Right lobe of liver (tissue), 6 donors: ENCODE measurements around the gene CYB5B. TPM values are rescaled to one million over a fixed set of nuclear protein-coding genes. Genes with fewer than 3 reads are reported as not detected.

Source experiments
- ATAC-seq, 4 donors: fragments of 200-7000 bp; cut with Tn5 transposase; one replicate each; pipeline ENCODE4 v1.9.1; 2020; ENCODE audit warnings: mild to moderate bottlenecking in 4 of 4, moderate library complexity in 4 of 4
- DNase-seq, 3 donors: peaks; one replicate each; pipeline ENCODE4 v3.0.0-alpha.2; 2020
- H3K27ac ChIP-seq, 3 donors: fragments of 200-600 bp; one replicate each; pipeline ENCODE4 v1.8.0; 2022
- H3K27me3 ChIP-seq, 2 donors: fragments of 200-600 bp; one replicate each; pipeline ENCODE4 v1.8.0; 2022
- H3K36me3 ChIP-seq, 4 donors: fragments of 200-600 bp; sonication (generic) in 1 of 4; one replicate each; pipeline versions ENCODE4 v1.5.1 to v1.8.0; 2017 to 2022; ENCODE audit warnings: control low read depth in 1 of 4
- H3K4me1 ChIP-seq, 4 donors: fragments of 200-600 bp; sonication (generic) in 1 of 4; one replicate each; pipeline versions ENCODE4 v1.5.1 to v1.8.0; 2017 to 2022; ENCODE audit warnings: control low read depth in 1 of 4
- H3K4me3 ChIP-seq, 3 donors: fragments of 200-600 bp; one replicate each; pipeline ENCODE4 v1.8.0; 2022
- H3K9me3 ChIP-seq, 4 donors: fragments of 200-600 bp; sonication (generic) in 1 of 4; one replicate each; pipeline versions ENCODE4 v1.5.1 to v1.8.0; 2017 to 2022; ENCODE audit warnings: control low read depth in 1 of 4
- POLR2A ChIP-seq: fragments of 450-650 bp; IDR thresholded peaks from one replicate; pipeline ENCODE4 v1.6.1; 2017; ENCODE audit warnings: antibody characterized with exemption, mild to moderate bottlenecking
- WGBS: methylation state at CpG from one replicate; pipeline ENCODE4 v1.1.6; 2018; ENCODE audit warnings: low coverage, low lambda C conversion rate; ENCODE audit not compliant: insufficient coverage; ENCODE audit errors: missing lambda C conversion rate; 5-methylcytosine and 5-hydroxymethylcytosine counted together
- intact Hi-C, 2 donors: fragments of 100-400 bp; cut with DNase I; formaldehyde crosslinking; loops; one replicate each; pipeline versions ENCODE4 v1.11.2 to v1.14.1; 2022
- long read RNA-seq: library from polyadenylated mRNA; unstranded; transcript quantifications from one replicate; pipeline ENCODE4 v2.0.0, GENCODE V29; 2019
- total RNA-seq, 6 experiments: library from RNA; depleted of rRNA in 2 of 6; stranded (reverse); fragments of >200 nt in 2 of 6; fragmentation: NEBNext Ultra II Directional in 3 of 6; extraction: Animal tissue kit (Norgen Biotek cat#: 25700) in 3 of 6; gene quantifications; one replicate each; pipeline versions ENCODE4 v1.1.0 to v1.2.4, GENCODE V29; 2016 to 2023
- TF ChIP-seq, protein P1 (sequence below), 4 donors: fragments of 200-600 bp in 3 of 4; fragments of 450-650 bp in 1 of 4; IDR thresholded peaks; one replicate each; pipeline versions ENCODE4 v1.5.1 to v1.8.0; 2016 to 2022; ENCODE audit warnings: antibody characterized with exemption in 4 of 4, mild to moderate bottlenecking in 2 of 4
- donor health status: DM: no; HTN: yes; CAD: no.
- donor health status: DM: no; HTN: no; CAD: no.
- donor health status: DM: no; HTN: no; CAD: no.
- donor health status: DM: no; HTN: yes; CAD: no.
- donor health status: DM: no; HTN: yes; CAD: no.

The CYB5B gene, protein sequence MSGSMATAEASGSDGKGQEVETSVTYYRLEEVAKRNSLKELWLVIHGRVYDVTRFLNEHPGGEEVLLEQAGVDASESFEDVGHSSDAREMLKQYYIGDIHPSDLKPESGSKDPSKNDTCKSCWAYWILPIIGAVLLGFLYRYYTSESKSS
- 10 to 100 TPM; 19.1 to 42.1 (median 30.5) TPM for total RNA-seq
- long read RNA-seq, full-length matches to known transcripts = 2 of 2 reads
- long read RNA-seq, partial matches to known transcripts = 0 of 2 reads
- long read RNA-seq, other reads (novel, unspliced or antisense) = 0 of 2 reads

DNA sequence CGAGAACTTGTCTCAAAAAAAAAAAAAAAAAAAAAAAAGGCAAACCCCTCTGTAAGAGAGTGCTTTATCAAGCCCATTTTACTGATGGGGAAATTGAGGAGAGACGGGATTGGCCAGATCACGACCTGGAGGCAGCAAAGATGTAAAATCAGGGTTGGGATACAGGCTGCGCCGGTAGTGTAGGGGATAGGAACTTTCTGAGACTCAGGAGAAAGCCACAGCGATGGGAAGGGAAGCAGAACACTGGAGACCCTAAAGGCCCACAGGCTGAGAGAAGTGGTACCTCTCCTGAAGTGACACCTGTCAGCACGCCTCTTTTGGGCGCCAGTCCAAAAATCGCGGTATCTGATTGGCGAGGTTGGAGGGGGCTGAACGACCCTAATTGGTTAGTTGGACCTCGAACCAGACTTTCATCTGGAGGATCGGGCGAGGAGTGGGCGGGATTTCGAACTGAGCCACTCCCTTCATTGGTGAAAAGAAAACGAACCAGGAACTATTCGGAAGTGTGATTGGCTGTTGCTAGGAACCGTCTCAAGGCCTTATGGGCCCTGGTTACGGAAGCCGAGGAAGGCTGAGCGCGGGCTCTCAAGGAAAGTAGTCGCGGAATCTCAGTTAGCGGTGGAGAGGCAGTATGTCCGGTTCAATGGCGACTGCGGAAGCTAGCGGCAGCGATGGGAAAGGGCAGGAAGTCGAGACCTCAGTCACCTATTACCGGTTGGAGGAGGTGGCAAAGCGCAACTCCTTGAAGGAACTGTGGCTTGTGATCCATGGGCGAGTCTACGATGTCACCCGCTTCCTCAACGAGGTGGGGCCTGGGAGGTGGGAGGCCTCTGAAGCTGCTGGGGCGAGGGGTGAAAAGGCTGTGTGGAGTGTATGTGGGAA, at the start of gene CYB5B:
Gene CYB5B, plus strand, starts transcription at position 567 of the 882 bp plus-strand sequence. Its CDS starts 65 bp downstream, at position 632.
- TF ChIP-seq POLR2A = peak; percentile 58
- TF ChIP-seq, protein P1, sequence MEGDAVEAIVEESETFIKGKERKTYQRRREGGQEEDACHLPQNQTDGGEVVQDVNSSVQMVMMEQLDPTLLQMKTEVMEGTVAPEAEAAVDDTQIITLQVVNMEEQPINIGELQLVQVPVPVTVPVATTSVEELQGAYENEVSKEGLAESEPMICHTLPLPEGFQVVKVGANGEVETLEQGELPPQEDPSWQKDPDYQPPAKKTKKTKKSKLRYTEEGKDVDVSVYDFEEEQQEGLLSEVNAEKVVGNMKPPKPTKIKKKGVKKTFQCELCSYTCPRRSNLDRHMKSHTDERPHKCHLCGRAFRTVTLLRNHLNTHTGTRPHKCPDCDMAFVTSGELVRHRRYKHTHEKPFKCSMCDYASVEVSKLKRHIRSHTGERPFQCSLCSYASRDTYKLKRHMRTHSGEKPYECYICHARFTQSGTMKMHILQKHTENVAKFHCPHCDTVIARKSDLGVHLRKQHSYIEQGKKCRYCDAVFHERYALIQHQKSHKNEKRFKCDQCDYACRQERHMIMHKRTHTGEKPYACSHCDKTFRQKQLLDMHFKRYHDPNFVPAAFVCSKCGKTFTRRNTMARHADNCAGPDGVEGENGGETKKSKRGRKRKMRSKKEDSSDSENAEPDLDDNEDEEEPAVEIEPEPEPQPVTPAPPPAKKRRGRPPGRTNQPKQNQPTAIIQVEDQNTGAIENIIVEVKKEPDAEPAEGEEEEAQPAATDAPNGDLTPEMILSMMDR (IDR thresholded peaks at IDR 0.05) = no peak
- 5% methylated on average over 35 of the region's 40 CpGs for WGBS
- peak within 1 kb of the TSS; percentile 69 to 92 (median 91) for H3K4me3 ChIP-seq
- H3K27me3 ChIP-seq = no peaks in the 10 kb centered on the region
- ATAC-seq (peak; percentile 98 to 99 (median 99)), DNase-seq (peak; percentile 93 to 94 (median 94))
- peaks cover 0 to 17% (median 5%) of the 10 kb centered on the region in 4 donors for H3K4me1 ChIP-seq
- peak within 1 kb of the TSS; percentile 39 to 60 (median 49) for H3K27ac ChIP-seq
- peaks cover 0 to 5% (median 0%) of the 10 kb centered on the region in 4 donors for H3K36me3 ChIP-seq
- intact Hi-C loops = no loop called here
- no peaks in the 10 kb centered on the region for H3K9me3 ChIP-seq

- no peak for TF ChIP-seq POLR2A
- TF ChIP-seq, protein P1 (IDR thresholded peaks at IDR 0.05) = no peak
- Histone ChIP-seq H3K4me3 (no peak overlapping the region), H3K9me3 (no peaks in the 10 kb centered on the region), H3K27me3 (no peaks in the 10 kb centered on the region), H3K36me3 (peaks cover 0 to 50% (median 9%) of the 10 kb centered on the region in 4 donors), H3K27ac (no peak overlapping the region), H3K4me1 (peaks cover 0 to 7% (median 0%) of the 10 kb centered on the region in 4 donors)
- 100% methylated on average over 2 of the region's 10 CpGs for WGBS
- ATAC-seq = no peak
- intact Hi-C loops = no loop called here
- DNase-seq = no peak
These were observed 47.9 kb upstream of the CYB5B start for GRCh38 chr16:69376393-69377059.

- Histone ChIP-seq H3K27ac (no peak overlapping the region), H3K27me3 (no peaks in the 10 kb centered on the region), H3K4me1 (peaks cover 0 to 4% (median 0%) of the 10 kb centered on the region in 4 donors), H3K4me3 (no peak overlapping the region), H3K9me3 (no peaks in the 10 kb centered on the region), H3K36me3 (peaks cover under 1 to 54% (median 8%) of the 10 kb centered on the region in 4 donors)
- intact Hi-C loops = no loop called here
- WGBS = 80% methylated on average over 1 of the region's 1 CpG
- TF ChIP-seq, protein P1 (IDR thresholded peaks at IDR 0.05) = no peak
- TF ChIP-seq POLR2A = no peak
- ATAC-seq = no peak
- DNase-seq = no peak
These were observed 46.4 kb upstream of the CYB5B start for GRCh38 chr16:69378036-69378435.

DNA sequence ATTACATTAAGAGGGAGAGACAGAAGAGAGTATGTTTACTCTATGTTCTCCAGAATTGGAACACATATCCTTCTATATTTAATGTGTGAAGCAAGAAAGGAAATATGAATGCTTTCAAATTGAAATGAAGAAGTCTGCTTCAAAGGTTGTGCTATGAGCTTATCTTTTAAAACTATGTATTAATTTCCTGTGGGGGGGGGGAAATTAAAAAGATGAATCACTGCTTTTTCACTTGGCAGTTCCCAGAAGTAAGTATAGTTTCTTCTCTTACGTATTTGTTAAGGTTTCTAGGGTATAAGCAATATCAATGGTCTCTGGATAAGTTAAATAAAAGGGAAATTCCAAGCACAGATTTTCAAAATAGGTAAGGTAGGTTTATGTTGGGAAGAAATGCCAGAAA, 45.7 kb upstream of the CYB5B start:
- Histone ChIP-seq H3K4me3 (no peak overlapping the region), H3K36me3 (peaks cover 3 to 61% (median 8%) of the 10 kb centered on the region in 4 donors), H3K27me3 (no peaks in the 10 kb centered on the region), H3K27ac (no peak overlapping the region), H3K9me3 (no peaks in the 10 kb centered on the region), H3K4me1 (no peaks in the 10 kb centered on the region)
- intact Hi-C loops = no loop called here
- 75% methylated on average over 1 of the region's 1 CpG for WGBS
- no peak for TF ChIP-seq POLR2A
- TF ChIP-seq, protein P1 (IDR thresholded peaks at IDR 0.05) = no peak
- no peak for DNase-seq
- ATAC-seq = no peak
